ENCODE measurements around the gene KLHL4.
"Not testable (repeated sequence)": the region's sequence is repeated elsewhere in the genome, so short reads cannot be mapped to it uniquely, and the experiment has no call there.

KLHL4 gene, protein sequence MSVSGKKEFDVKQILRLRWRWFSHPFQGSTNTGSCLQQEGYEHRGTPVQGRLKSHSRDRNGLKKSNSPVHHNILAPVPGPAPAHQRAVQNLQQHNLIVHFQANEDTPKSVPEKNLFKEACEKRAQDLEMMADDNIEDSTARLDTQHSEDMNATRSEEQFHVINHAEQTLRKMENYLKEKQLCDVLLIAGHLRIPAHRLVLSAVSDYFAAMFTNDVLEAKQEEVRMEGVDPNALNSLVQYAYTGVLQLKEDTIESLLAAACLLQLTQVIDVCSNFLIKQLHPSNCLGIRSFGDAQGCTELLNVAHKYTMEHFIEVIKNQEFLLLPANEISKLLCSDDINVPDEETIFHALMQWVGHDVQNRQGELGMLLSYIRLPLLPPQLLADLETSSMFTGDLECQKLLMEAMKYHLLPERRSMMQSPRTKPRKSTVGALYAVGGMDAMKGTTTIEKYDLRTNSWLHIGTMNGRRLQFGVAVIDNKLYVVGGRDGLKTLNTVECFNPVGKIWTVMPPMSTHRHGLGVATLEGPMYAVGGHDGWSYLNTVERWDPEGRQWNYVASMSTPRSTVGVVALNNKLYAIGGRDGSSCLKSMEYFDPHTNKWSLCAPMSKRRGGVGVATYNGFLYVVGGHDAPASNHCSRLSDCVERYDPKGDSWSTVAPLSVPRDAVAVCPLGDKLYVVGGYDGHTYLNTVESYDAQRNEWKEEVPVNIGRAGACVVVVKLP

DNA sequence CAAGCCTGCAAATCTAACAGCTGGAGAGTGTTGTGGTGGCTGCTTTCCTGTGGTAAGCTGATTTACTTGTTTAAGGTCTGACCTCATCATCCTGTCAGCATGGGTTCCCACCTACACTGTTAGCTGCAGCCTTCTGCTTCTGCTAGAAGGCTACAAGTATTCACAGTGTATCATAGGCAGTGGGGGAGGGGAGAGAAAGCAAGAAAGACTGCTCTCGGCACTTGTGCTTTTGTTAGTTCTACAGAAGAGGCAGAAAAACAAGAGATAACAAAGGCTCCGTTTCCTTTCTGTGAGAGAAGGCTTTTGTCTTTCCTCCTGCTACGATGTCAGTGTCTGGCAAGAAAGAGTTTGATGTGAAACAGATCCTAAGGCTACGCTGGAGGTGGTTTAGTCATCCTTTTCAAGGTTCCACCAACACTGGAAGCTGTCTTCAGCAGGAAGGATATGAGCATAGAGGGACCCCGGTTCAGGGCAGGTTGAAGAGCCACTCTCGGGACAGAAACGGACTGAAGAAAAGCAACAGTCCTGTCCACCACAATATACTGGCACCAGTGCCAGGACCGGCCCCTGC, at the start of gene KLHL4:
Gene KLHL4 (plus strand): TSS at position 232 of the 571 bp plus-strand sequence. CDS start 92 bp downstream, at position 324.
- no peak for DNase-seq

DNA sequence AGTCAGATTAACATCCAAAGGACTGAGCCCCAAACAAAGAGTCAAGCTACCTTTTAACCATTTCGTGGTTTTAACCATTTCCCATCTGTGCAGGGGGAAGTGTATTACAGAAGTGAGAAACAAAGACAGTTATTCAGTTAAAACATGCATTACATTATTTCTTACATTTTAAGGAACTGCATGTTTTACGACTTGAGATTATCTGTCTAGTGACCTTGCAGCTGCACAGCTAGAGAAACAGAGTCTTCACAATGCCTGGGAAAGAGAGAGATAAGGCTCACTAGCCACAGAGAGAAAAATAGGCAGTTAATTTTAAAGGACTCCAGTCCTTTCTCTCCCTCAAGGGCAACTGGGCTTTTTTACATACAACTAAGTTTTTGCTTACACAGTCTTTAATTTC, 48.7 kb upstream of the KLHL4 start:
- no peak for DNase-seq

DNA sequence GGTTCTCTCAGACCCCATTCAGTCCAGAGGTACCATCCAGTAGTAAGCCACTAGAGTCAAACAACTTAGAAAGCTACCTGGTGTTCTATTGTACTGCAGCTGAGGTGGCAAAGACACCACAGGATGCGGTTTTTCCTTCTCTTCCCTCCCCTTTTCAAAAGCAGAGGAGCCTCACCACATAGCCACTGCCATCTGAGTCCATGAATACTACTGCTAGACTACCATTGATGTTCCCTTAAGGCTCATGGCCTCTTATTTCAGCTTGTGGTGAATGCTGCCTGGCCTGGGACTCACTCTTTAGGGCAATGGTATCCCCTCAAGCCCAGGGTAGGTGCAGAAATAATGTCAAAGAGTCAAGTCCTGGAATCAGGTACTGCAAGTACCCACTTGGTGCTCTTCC, 41.8 kb upstream of the KLHL4 start:
- DNase-seq = no peak

DNA sequence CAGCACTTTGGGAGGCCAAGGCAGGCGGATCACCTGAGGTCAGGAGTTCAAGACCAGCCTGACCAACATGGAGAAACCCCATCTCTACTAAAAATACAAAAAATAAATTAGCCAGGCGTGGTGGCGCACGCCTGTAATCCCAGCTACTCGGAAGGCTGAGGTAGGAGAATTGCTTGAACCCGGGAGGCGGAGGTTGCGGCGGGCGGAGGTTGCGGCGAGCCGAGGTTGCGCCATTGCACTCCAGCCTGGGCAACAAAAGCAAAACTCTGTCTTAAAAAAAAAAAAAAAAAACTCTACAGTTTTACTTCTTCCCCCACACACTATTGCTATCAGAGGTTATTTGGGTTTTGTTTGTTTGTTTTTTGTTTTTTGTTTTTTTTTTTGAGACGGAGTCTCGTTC, 38.9 kb upstream of the KLHL4 start:
- DNase-seq = not testable (repeated sequence)

DNA sequence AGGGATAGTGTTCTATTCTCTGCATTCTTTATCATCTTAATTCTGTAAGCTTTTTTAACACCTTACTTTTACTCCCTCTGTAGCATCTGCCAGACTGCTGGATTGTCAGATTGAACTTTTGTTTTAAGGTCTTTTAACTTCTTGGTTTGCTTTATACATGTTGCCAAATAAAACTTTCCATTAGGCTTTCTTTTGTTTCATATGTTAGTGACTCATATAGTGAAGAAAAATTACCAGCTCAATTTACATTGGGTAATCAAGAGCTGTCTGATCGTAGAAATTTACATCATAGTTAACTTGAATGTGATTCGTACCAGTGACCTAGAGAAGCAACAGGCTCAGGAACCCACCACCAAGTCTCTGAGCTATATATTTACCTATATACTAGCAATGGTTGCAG, 28.5 kb upstream of the KLHL4 start:
- no peak for DNase-seq

DNA sequence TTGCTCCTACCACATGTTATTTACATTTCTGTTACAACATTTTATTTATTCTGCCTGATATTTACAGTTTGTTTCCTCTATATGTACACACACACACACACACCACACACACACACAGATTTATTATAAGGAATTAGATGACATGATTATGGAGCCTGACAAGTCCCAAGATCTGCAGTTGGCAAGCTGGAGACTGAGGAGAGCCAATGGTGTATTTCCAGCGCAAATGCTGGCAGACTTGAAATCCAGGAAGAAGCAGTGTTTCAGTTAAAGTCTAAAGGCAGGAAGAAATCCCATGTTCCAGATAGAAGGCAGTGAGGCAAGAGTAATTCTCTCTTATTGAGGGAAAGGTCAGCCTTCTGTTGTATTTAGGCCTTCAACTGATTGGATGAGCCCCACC, 1.8 kb upstream of the KLHL4 start:
- DNase-seq = no peak

DNA sequence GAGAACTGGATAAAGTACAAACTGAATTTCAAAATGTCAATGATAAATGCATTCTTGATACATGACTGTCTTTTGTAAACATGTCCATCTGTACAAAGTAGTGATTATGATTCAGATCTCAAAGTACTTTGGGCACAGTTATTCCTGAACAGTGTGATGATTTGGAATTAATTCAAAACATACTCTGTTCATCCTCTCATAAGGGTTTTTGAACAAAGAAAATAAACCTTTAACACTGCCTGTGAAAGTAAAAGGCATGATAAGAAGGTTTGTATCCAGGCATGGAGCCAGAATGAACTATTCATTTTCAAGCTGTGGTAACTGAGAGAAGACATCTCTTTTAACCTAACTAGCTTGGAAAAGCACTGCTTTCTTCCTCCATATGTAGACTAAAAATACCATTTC, 883 bp upstream of the KLHL4 start:
- DNase-seq = peak; percentile 9

DNA sequence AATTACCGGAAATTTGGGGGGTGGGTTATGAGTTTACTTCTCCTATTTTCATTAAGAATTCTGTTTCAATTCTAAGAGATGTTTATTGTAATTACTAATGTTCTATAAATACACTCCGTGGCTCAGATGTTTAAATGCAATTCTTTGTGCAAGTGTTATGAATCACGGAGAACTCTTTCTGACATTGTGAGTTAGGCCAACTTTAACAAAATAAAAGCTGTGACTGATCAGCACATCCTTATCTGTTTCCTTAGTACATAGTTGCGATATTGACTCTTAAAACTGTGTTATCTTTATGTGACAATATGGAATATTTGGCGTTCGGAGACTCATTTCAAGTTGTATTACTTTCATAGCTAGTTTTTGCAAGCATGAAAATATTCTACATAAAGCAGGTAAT, 902 bp downstream of the KLHL4 start:
- DNase-seq = no peak

DNA sequence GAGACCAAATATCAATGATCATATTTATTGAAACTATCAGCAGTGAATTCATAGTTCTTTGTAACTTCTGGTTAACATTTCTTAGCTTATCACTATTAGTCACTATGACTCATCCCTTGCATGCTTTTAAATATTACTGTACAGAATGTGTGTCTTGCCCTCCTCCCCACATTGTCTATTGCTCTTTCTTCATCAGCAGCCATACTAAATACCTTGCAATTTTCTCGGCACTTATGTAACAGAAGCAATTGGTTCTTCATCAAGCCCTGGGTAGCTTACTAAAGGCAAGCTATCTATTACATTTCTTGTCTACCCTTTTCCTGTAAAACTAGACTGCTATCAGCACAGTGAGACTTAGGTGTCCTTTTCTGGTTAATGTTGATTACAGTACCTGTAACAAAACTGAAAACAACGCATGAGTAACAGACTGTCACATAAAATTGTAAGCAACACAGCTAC, 8.2 kb downstream of the KLHL4 start:
- DNase-seq = no peak

DNA sequence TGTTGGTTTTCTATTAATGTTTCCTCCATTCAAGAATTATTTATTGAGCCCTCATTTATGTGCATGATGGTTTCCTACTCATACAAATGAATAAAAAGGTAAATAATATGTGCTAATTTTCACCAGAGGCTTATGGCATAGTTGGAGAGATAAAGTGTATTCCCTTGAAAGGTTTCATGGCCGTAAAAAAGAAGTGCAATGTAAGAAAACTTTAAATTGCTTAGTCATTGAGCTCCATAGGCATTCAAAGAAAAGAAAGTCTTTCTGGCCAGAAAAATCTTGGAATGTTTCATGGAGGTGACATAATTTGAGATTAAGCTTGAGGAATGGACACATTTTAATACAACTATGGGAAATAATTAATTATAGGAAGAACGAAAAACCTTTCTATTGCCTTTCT, 8.7 kb downstream of the KLHL4 start:
- no peak for DNase-seq

DNA sequence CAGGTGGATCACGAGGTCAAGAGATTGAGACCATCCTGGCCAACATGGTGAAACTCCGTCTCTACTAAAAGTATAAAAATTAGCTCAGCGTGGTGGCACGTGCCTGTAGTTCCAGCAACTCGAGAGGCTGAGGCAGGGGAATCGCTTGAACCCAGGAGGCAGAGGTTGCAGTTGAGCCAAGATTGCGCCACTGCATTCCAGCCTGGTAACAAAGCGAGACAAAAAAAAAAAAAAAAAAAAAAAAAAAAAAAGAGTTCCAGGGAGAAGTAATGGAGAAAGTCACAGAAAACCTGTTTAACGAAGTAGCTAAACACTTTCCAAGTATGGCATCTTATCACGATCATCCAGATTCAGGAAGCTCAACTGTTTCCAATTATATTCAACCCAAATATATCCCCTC, 10.9 kb downstream of the KLHL4 start:
- DNase-seq = no peak

DNA sequence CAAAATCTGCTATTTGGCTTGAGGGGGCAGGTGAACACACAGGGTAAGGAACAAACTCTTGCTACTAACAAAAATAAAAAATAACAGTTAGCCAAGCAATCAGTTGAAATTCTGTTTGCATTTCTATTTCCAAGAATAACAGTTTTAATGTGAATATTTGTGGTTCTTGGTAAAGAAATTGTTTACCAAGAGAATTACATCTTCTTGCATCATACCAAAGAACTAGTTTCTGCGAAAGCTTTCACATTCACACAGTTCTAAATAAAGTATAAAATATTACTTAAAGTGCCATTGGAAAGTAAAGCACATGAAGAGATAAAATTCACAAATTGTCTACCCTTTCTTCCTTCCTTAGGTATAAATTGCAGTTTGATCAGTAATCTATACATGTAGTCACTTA, 54.4 kb downstream of the KLHL4 start:
- no peak for DNase-seq

DNA sequence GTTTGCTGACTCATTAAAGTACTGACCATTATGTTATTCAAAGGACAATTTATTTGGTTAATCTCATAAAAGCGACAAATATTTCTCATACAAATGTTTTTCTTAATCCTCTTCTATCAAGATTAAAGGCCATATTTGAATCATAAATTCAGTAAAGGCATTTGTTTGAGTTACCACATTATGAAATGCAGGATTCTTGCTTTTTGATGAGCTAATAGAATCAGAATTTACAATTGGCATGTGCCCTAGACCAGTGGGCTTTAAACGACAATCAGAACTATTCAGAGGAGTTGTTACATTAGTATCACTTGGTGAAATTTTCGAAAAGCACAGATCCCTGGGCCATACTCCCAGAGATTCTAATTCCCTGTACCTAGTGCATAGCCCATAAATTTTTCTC, 55.3 kb downstream of the KLHL4 start:
- DNase-seq = no peak

DNA sequence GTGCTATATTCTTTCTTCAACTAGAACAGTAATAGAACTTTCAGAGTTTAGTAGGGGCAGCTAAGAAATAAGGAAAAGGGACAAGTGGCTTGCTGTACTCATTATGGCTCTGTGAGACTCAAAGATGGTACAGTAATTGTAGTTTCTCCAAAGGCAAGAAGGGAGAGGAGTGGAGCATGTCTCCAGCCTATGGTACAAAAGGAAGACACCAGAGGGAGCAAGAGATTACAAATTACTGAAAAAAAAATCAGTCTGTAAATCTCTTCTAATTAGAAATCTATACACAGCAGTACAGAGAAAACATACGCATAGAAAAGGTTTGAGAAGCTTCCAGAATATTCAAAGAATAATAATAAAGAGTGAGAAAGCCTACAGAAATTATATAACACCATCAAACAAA, 61.4 kb downstream of the KLHL4 start:
- DNase-seq = peak; percentile 4

DNA sequence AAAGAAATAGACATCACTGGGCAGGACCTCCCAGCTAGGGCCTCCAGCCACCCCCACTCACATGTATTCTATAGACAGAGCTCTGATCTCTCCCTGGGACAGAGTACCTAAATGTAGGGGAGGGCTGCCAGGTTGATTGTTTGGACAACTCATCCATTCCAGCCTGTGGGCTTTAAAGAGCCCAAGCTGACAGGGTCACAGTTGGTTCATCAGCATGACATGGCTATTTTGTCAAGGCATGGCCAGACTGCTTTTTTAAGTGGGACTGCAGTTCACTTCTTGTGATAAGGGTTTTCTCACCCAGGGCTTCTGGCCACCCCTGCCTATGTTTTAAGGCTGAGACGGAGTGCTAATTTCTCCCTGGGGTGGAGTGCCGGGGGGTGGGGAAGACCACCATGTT, 63.3 kb downstream of the KLHL4 start:
- no peak for DNase-seq

DNA sequence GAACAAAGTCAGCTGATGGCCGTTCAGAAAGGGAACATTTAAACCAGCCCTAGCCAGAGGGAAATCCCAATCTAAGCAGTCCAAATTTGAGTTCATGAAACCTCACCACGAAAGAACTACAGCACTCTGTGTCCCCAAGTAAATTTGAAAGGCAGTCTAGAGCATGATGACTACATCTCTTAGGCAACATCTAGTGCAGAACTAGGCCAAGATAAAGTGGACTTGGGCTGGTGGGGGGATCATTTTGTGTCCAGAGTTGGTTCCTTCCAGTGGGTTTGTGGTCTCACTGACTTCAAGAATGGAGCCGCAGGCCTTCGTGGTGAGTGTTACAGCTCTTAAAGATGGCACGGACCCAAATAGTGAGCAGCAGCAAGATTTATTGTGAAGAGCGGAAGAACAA, 64.9 kb downstream of the KLHL4 start:
- no peak for DNase-seq

DNA sequence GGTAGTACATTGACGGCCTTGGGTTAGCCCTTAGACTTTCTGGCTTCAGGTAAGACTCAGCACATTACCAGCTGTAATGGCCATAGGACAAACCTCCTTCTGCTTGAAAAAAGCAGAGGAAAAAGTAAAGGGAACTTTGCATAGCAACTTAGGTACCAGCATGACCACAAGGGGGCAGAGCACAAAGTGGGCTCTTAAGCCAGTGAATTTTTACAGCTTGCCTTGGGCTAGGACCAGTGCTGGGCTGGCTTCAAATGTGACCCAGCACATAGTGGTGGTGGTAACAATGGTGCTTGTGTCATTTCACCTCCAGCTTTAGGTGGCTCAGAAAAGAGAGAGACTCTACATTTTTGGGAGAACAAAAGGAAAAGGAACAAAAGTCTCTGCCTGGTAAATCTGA, 66.1 kb downstream of the KLHL4 start:
- no peak for DNase-seq

DNA sequence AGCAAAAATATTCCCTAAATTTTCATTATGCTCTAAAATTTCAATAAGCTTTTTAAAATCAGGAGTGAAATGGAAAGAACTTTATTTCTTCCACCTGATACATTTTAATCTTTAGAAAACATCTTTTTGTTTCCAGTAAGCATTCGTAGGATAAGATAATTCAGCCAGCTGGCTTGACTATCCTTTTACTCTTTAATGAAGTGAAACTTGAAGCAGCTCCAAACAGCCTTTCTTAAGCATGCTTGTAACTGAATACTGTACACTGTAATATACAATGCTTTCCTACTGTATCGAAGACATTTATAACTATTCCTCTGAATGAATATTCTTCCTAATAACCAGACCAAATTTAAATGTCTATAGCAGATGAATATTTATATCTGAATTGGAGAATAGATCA, 98.8 kb downstream of the KLHL4 start:
- DNase-seq = no peak

DNA sequence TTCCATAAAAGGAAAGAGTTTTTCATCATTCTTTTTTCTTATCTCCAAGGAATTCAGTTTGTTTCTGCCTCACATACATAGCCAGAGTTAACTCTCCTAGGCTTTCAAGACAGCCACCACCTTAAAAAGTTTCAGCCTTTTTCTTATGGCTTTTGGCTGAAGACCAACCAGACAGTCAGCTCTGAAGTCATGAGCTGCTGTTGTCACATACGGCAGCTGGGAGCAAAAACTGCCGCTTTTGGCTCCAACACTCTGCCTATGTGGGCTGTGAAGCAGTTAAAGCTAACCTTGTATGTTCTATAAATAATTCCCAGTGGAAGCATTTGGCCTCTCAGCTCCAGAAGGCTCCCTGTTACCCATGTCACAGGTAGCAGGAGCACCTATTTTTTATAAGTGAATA, 104.1 kb downstream of the KLHL4 start:
- no peak for DNase-seq

DNA sequence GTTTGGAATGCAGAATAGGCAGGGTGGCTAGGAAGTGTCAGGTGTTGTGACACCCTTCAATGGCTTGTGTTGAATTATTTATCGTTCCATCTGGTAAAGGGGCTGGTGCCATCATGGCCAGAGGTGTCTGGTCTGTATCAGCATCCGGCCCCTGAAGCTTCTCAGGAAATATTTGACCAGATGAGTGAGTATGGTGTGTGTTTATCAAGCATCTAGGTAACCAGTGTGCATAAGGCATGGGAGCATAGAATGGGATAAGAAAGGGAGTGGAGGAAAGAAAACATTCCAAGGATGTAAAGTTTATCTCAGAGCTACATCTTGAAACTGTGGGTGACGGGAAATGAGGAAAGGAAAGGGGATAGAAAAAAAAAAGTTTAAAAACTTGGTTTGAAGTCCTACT, 109.4 kb downstream of the KLHL4 start:
- no peak for DNase-seq

DNA sequence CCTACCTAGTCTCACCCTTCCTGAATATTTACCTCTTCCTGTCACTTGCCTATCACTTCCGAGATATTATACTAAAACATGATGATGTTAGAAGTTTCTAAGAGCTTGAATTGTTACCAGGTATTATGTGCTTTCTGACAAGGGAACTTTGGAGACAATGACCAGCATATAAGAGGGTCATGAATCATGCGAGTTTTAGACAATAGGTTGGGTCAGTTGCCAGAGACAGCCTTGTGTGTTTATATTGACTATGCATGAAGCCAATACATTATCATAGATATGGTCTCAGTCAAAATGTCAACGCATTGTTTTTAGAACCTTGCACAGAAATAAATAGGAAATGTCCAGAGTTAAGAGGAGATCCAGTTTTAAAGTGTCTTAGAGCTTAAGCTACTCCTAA, 116.8 kb downstream of the KLHL4 start:
- DNase-seq = no peak

DNA sequence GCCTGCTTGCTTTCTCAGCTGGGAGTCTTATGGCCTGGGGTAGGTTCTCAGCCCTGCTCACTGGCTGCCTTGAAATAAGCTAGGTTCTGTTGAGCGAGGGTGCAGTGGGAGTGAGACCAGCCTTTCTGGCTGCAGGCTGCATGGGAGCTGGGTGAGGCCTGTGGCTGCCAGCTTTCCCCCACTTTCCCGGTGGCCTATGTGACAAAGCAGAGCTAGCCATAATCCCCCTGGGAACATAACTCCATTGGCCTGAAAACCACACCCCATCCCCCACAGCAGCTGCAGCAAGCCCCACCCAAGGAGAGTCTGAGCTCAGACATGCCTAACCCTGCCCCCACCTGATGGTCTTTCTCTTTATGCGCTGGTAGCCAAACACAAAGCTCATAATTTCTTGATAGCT, 118.9 kb downstream of the KLHL4 start:
- no peak for DNase-seq

DNA sequence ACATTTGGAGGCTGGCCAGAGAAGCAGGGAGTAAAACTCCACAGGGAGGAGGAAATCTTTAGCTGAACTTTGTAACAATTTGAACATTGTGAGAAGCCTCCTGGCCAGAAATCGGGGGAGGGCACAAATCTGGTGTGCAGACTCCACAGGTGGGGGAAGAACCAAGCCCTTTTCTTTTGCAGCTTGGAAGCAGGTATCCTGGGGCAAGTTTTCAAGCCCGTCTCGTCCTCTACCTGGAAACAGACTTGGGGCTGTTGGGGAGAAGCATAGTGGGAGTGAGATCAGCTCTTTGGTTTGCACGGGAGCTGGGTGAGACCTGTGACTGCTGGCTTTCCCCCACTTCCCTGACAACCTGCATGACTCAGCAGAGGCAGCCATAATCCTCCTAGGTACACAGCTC, 123.8 kb downstream of the KLHL4 start:
- DNase-seq = not testable (repeated sequence)

DNA sequence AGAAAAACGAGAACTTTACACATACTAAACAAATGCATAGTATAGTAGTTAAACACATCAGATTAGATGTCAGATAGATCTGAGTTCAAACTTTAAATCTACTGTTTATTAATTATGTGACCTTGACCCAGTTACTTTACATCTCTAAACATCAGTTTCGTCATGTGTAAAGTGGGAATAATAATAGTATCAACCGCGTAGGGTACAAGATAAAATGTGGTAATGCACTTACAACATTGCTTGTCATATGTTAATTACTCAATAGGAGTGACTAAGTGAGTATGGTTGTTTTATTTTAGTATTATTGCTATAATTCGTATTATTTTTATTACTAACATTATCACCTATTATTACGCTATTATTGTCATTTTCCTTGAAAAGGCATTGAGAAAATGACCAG, 144.2 kb downstream of the KLHL4 start:
- no peak for DNase-seq

Data from NCI-H1105 treated with DMSO at 0.1 percent for 48 hours (cell line).